Kidney epithelial cell (primary cell): ENCODE data around the gene DOCK9. TPM values are rescaled to one million over a fixed set of nuclear protein-coding genes. Genes with fewer than 3 reads are reported as not detected.

ENCODE experiments used
- DNase-seq: peaks from one replicate; pipeline ENCODE4 v3.0.0-alpha.2; 2010; ENCODE audit warnings: low read depth
- H3K27me3 ChIP-seq: 2 replicates; pipeline ENCODE4 v1.6.0; 2011; ENCODE audit warnings: low read length; ENCODE audit not compliant: control insufficient read depth, insufficient read depth
- H3K36me3 ChIP-seq: 2 replicates; pipeline ENCODE4 v1.5.1; 2011; ENCODE audit warnings: low read length; ENCODE audit not compliant: control insufficient read depth, insufficient read depth
- H3K4me3 ChIP-seq: 2 replicates; pipeline ENCODE4 v1.5.1; 2011; ENCODE audit warnings: low read depth, mild to moderate bottlenecking, control low read depth, low read length
- CTCF ChIP-seq: IDR thresholded peaks from 2 replicates; pipeline ENCODE4 v1.5.1; 2011; ENCODE audit warnings: mild to moderate bottlenecking, moderate library complexity, low read length, control low read depth, inconsistent platforms; ENCODE audit not compliant: insufficient read depth, poor library complexity, severe bottlenecking
- total RNA-seq: library from RNA; depleted of rRNA; stranded (reverse); fragments of >200 nt; gene quantifications from 2 replicates; pipeline ENCODE4 v1.2.3, GENCODE V29; 2015

Gene DOCK9
- total RNA-seq, 1 donor from 2014 or later: 226 TPM

GRCh38 chr13:98775386-98775785, 202.5 kb downstream of the DOCK9 start:
- no peaks in the 10 kb centered on the region for H3K36me3 ChIP-seq
- no peak for DNase-seq
- no peaks in the 10 kb centered on the region for H3K27me3 ChIP-seq
- no peak overlapping the region for H3K4me3 ChIP-seq
- TF ChIP-seq CTCF: no peak

GRCh38 chr13:98774776-98775175, 203.1 kb downstream of the DOCK9 start:
- Histone ChIP-seq H3K36me3 (no peaks in the 10 kb centered on the region), H3K4me3 (no peak overlapping the region), H3K27me3 (no peaks in the 10 kb centered on the region)
- no peak for TF ChIP-seq CTCF
- no peak for DNase-seq

GRCh38 chr13:98773921-98774320, 203.9 kb downstream of the DOCK9 start:
- Histone ChIP-seq H3K27me3 (no peaks in the 10 kb centered on the region), H3K4me3 (no peak overlapping the region), H3K36me3 (no peaks in the 10 kb centered on the region)
- no peak for DNase-seq
- no peak for TF ChIP-seq CTCF

- Histone ChIP-seq H3K27me3 (no peaks in the 10 kb centered on the region), H3K36me3 (no peaks in the 10 kb centered on the region), H3K4me3 (no peak overlapping the region)
- no peak for DNase-seq
- no peak for TF ChIP-seq CTCF
Observed at GRCh38 chr13:98772794-98773452, 204.9 kb downstream of the DOCK9 start.

GRCh38 chr13:98771838-98772611, 205.8 kb downstream of the DOCK9 start:
- Histone ChIP-seq H3K27me3 (no peaks in the 10 kb centered on the region), H3K36me3 (no peaks in the 10 kb centered on the region), H3K4me3 (no peak overlapping the region)
- no peak for DNase-seq
- TF ChIP-seq CTCF: no peak
